ENCODE measurements around the gene WWTR1.

WWTR1 gene

DNA sequence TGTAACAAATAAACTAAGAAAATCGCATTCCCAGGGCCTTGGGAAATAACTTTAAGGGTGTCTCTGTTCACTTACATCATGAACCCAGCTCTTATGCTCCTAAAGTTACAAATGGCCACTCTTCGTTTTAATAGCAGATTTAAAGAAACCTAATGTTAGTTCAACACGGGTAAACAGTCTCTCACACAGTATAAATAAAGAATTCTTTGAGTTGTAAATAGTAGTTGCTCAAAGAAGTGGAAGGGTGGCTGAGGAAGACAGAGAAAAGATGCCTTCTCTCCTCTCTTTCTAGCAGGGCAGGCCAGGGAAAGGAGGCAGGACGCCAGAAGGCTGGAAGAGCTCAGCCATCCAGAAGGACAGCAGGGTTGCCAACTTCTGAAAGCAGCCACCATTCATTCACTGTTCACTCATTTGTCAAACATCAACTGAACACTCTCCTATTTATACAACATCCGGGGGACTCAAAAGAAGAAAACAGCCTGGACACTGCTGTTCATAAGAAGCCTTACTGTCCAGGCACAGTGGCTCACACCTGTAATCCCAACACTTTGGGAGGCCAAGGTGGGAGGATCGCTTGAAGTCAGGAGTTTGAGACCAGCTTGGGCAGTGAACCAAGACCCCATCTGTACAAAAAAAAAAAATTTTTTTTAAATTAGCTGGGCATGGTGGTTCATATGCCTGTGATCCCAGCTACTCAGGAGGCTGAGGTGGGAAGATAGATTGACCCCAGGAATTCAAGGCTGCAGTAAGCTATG is 47.3 kb downstream of the WWTR1 start:
- H3K4me3 ChIP-seq (ENCODE audit: low read depth, low read length): no peak overlapping the region
- TF ChIP-seq, protein P1, sequence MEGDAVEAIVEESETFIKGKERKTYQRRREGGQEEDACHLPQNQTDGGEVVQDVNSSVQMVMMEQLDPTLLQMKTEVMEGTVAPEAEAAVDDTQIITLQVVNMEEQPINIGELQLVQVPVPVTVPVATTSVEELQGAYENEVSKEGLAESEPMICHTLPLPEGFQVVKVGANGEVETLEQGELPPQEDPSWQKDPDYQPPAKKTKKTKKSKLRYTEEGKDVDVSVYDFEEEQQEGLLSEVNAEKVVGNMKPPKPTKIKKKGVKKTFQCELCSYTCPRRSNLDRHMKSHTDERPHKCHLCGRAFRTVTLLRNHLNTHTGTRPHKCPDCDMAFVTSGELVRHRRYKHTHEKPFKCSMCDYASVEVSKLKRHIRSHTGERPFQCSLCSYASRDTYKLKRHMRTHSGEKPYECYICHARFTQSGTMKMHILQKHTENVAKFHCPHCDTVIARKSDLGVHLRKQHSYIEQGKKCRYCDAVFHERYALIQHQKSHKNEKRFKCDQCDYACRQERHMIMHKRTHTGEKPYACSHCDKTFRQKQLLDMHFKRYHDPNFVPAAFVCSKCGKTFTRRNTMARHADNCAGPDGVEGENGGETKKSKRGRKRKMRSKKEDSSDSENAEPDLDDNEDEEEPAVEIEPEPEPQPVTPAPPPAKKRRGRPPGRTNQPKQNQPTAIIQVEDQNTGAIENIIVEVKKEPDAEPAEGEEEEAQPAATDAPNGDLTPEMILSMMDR (conservative IDR thresholded peaks at IDR 0.05; ENCODE audit: low read depth, low read length): no peak
- DNase-seq (ENCODE audit: low read depth): no peak

DNA sequence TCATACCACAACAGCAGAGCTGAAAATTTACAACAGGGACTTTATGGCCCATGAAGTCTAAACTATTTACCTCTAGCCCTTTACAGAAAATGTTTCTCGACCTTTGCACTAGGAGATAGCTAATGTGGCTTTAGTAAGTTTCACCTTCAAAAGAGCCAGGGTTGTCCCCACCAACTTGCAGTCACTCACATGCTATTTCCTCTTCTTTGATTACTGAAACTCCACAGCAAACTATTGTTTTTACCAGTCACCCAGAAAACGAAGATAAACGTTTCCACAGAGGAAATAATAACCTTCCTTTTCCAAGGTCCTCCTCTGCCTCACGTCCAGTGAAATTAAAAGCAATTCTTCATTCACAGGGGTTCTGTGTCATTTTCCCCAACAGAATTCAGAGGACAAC is 48.2 kb downstream of the WWTR1 start:
- no peak overlapping the region for H3K4me3 ChIP-seq (ENCODE audit: low read depth, low read length)
- no peak for DNase-seq (ENCODE audit: low read depth)
- TF ChIP-seq, protein P1 (conservative IDR thresholded peaks at IDR 0.05; ENCODE audit: low read depth, low read length): no peak

DNA sequence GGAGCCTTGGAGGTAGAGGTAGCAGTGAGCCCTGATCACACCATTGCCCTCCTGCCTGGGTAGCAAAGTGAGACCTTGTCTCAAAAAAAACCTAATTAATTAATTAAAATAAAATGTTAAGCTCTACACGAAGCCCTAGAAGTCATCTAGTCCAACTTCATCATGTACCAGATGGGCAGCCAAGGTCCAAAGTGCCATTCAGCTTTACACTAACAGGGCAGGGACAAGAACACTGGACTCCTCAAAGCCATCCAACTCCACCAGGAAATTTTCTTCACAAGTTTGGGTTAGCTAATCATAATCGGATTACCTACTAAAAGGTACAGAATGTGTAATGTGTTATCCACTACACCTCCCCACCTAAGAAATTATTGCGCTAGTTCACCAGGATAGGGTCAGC is 48.8 kb downstream of the WWTR1 start:
- no peak for DNase-seq (ENCODE audit: low read depth)
- no peak overlapping the region for H3K4me3 ChIP-seq (ENCODE audit: low read depth, low read length)
- TF ChIP-seq, protein P1 (conservative IDR thresholded peaks at IDR 0.05; ENCODE audit: low read depth, low read length): no peak

DNA sequence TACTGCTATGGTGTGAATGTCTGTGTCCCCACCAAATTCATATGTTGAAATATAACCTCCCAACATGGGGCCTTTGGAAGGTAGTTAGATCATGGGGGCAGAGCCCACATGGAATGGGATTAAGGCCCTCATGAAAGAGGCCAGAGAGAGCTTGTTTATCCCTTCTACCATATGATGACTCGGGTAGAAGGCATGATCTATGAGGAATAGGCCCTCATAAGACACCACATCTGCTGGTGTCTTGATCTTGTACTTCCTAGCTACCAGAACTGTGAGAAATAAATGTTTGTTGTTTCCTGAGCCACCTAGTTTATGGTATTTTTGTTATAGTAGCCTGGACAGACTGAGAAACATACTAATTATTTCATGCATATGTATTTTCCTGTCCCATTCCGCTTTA is 51.9 kb downstream of the WWTR1 start:
- H3K4me3 ChIP-seq (ENCODE audit: low read depth, low read length): no peak overlapping the region
- TF ChIP-seq, protein P1 (conservative IDR thresholded peaks at IDR 0.05; ENCODE audit: low read depth, low read length): no peak
- DNase-seq (ENCODE audit: low read depth): peak; percentile 83

DNA sequence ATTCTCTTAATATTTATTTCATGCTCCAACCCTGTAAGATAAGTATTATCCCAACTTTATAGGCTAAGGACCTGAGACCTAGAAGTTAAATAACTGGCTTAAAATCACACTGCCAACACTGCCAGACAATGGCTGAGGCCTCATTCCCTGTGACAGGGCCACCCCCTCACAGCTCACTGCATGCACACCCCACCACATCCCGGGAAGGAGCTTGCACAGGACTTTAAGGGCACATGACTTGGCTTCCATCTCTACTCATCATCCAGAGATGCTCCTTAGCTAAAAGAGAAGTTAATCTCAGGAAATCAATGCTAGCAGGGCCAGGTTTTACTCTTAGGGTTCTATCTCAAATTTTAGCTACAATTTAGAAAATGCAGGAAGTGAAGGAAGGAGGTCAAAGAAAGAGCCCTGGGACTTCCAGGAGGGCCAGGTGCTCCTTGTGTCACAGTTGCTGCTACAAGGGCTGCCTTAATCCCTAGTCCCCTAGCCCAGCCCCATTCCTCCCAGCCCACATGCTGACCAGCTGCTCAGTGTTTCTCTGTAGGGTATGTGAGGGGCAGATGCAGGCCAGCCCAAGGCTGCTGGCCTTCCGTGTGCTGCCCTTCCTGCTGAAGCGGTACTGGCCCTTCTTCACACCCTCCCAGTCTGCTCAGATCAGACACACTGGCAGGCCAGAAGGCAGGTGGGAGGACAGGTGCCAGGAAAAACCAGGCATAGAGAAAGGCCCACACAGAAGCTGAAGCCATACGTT is 53.5 kb downstream of the WWTR1 start:
- H3K4me3 ChIP-seq (ENCODE audit: low read depth, low read length): no peak overlapping the region
- TF ChIP-seq, protein P1 (conservative IDR thresholded peaks at IDR 0.05; ENCODE audit: low read depth, low read length): no peak
- no peak for DNase-seq (ENCODE audit: low read depth)

DNA sequence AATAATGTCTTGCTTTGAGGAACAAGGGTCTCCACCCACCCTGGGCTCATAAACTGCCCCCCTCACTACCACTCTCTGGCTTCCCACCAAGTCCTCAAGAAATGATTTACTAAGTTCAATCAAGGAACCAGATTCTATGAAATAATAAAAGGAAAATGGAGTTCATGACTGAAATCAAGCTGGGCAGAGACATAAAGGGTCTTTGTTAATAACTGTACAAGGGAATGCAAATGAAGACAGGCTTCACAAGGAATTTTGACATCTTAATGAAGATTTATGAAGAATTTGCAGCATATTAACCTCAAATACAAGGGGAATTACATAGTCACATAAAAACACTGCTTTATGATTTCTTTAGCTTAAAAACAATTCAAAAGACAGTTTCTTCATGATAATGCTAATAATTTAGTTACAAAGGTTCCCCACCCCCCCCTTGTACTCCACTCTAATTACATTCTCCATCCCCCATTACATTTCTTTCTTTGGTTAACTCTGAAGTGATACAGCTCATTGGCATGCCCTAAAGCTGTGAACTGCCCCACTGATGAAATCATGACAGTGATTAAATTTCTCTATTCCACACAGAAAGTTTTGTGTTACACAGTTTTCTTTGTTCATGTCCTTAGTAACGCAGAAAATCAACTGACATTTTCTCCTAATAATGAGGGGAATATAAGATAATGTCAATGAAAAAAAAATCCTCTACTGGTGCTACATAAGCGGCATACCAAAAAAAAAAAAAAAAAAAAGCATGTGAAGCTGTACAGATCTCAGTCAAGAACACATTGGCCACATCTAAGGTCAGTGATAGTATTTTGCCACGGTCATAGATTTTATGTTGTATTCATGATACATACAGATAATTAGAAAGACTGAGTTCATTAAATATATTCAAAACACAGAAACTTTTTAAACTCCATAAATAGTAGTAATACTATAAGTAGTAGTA is 54.4 kb downstream of the WWTR1 start:
- H3K4me3 ChIP-seq (ENCODE audit: low read depth, low read length): no peak overlapping the region
- DNase-seq (ENCODE audit: low read depth): peak; percentile 79
- TF ChIP-seq, protein P1 (conservative IDR thresholded peaks at IDR 0.05; ENCODE audit: low read depth, low read length): no peak

Data from choroid plexus epithelial cell (primary cell).